Mesenchymal stem cell (in vitro differentiated cells and primary cell): ENCODE results near the gene TRIM28. TPM values are rescaled to one million over a fixed set of nuclear protein-coding genes. Genes with fewer than 3 reads are reported as not detected.
A peak's percentile ranks its signal among the peaks of the same experiment; 100 is the strongest.

Experiments used
- DNase-seq: peaks from one replicate; pipeline ENCODE4 v3.0.0-alpha.2; 2013
- H2AFZ ChIP-seq: one replicate; pipeline ENCODE4 v1.6.1; 2013; ENCODE audit warnings: low read depth, mild to moderate bottlenecking, control low read depth, inconsistent platforms, low read length, moderate library complexity
- H2AK5ac ChIP-seq: 2 replicates; pipeline ENCODE4 v1.6.1; 2013; ENCODE audit warnings: low read length, moderate library complexity, mild to moderate bottlenecking, inconsistent platforms; ENCODE audit not compliant: severe bottlenecking
- H2BK120ac ChIP-seq: one replicate; pipeline ENCODE4 v1.6.1; 2013; ENCODE audit warnings: low read depth, mild to moderate bottlenecking, inconsistent platforms, low read length, moderate library complexity
- H2BK12ac ChIP-seq, 2 experiments: one replicate each; pipeline ENCODE4 v1.6.1; 2013; ENCODE audit warnings: inconsistent platforms in 2 of 2, low read length in 2 of 2, mild to moderate bottlenecking in 2 of 2, moderate library complexity in 2 of 2, control low read depth in 1 of 2
- H2BK15ac ChIP-seq: one replicate; pipeline ENCODE4 v1.6.1; 2013; ENCODE audit warnings: mild to moderate bottlenecking, low read depth, inconsistent platforms; ENCODE audit not compliant: poor library complexity, severe bottlenecking
- H2BK5ac ChIP-seq: 2 replicates; pipeline ENCODE4 v1.6.1; 2013; ENCODE audit warnings: low read depth, mild to moderate bottlenecking, low read length, control low read depth, inconsistent platforms; ENCODE audit not compliant: poor library complexity, severe bottlenecking
- H3K14ac ChIP-seq, 2 experiments: one replicate each; pipeline ENCODE4 v1.6.1; 2013; ENCODE audit warnings: inconsistent platforms in 2 of 2, low read length in 2 of 2, control low read depth in 1 of 2, mild to moderate bottlenecking in 1 of 2, moderate library complexity in 1 of 2
- H3K18ac ChIP-seq, 2 experiments: one replicate each; pipeline ENCODE4 v1.6.1; 2013; ENCODE audit warnings: inconsistent platforms in 2 of 2, low read length in 2 of 2, control low read depth in 1 of 2, low read depth in 1 of 2, mild to moderate bottlenecking in 1 of 2
- H3K23ac ChIP-seq, 2 experiments: one replicate each; pipeline ENCODE4 v1.6.1; 2013; ENCODE audit warnings: inconsistent platforms in 2 of 2, low read length in 2 of 2, mild to moderate bottlenecking in 2 of 2, moderate library complexity in 2 of 2, control low read depth in 1 of 2
- H3K27ac ChIP-seq: 2 replicates; pipeline ENCODE4 v1.5.1; 2013; ENCODE audit warnings: mild to moderate bottlenecking, moderate library complexity, low read length, control low read depth, inconsistent platforms; ENCODE audit not compliant: poor library complexity, severe bottlenecking
- H3K27me3 ChIP-seq, 2 experiments: 2 replicates each; pipeline versions ENCODE4 v1.6.1 to v1.7.0; 2013; ENCODE audit warnings: low read length in 2 of 2, mild to moderate bottlenecking in 2 of 2, moderate library complexity in 2 of 2, control low read depth in 1 of 2, inconsistent platforms in 1 of 2; ENCODE audit not compliant: control insufficient read depth in 1 of 2, insufficient read depth in 1 of 2
- H3K36me3 ChIP-seq, 2 experiments: 2 replicates each; pipeline versions ENCODE4 v1.6.1 to v1.7.0; 2013; ENCODE audit warnings: low read length in 2 of 2, control low read depth in 1 of 2, inconsistent platforms in 1 of 2, low read depth in 1 of 2, mild to moderate bottlenecking in 1 of 2; ENCODE audit not compliant: insufficient read depth in 2 of 2, control insufficient read depth in 1 of 2
- H3K4ac ChIP-seq, 2 experiments: one replicate each; pipeline ENCODE4 v1.6.1; 2013; ENCODE audit warnings: inconsistent platforms in 2 of 2, low read length in 2 of 2, mild to moderate bottlenecking in 2 of 2, moderate library complexity in 2 of 2, control low read depth in 1 of 2, low read depth in 1 of 2
- H3K4me1 ChIP-seq: 2 replicates; pipeline ENCODE4 v1.6.1; 2013; ENCODE audit warnings: low read depth, low read length, control low read depth; ENCODE audit not compliant: control insufficient read depth, insufficient read depth
- H3K4me2 ChIP-seq: 2 replicates; pipeline ENCODE4 v1.6.1; 2013; ENCODE audit warnings: low read length, mild to moderate bottlenecking, inconsistent platforms; ENCODE audit not compliant: poor library complexity, severe bottlenecking
- H3K4me3 ChIP-seq, 2 experiments: 2 replicates each; pipeline versions ENCODE4 v1.5.1 to v1.7.0; 2013; ENCODE audit warnings: low read length in 2 of 2, mild to moderate bottlenecking in 2 of 2, control low read depth in 1 of 2, low read depth in 1 of 2; ENCODE audit not compliant: insufficient read depth in 1 of 2
- H3K79me1 ChIP-seq: replicated peaks from 2 replicates; pipeline ENCODE4 v1.6.1; 2013; ENCODE audit warnings: mild to moderate bottlenecking, control low read depth, low read length, inconsistent platforms; ENCODE audit not compliant: poor library complexity, severe bottlenecking
- H3K9ac ChIP-seq: 2 replicates; pipeline ENCODE4 v1.7.0; 2013; ENCODE audit warnings: mild to moderate bottlenecking, low read length, moderate library complexity
- H3K9me3 ChIP-seq: 2 replicates; pipeline ENCODE4 v1.7.0; 2013; ENCODE audit warnings: mild to moderate bottlenecking, low read length; ENCODE audit not compliant: control insufficient read depth
- H4K8ac ChIP-seq: one replicate; pipeline ENCODE4 v1.6.1; 2013; ENCODE audit warnings: inconsistent platforms, mild to moderate bottlenecking, low read length, moderate library complexity
- H4K91ac ChIP-seq: one replicate; pipeline ENCODE4 v1.6.1; 2013; ENCODE audit warnings: mild to moderate bottlenecking, low read length, inconsistent platforms
- WGBS: methylation state at CpG from one replicate; pipeline ENCODE4 v1.1.7; 2013; ENCODE audit warnings: mixed read lengths; 5-methylcytosine and 5-hydroxymethylcytosine counted together
- polyA plus RNA-seq, 2 experiments: library from polyadenylated mRNA; stranded (reverse); fragments of 200-250 nt; gene quantifications; one replicate each; pipeline ENCODE4 v1.2.3, GENCODE V29; 2013

TRIM28 gene
- 229 TPM for polyA plus RNA-seq (2013, experiment 1 of 2)
- polyA plus RNA-seq (2013, experiment 2 of 2), result 226 TPM

GRCh38 chr19:58543826-58544590 lies at the start of gene TRIM28:
Gene TRIM28, plus strand, starts transcription at chr19:58544064. Its CDS starts 694 bp downstream, at chr19:58544758.
- peak within 1 kb of the TSS; percentile 99 for H2BK15ac ChIP-seq
- peaks cover 2% of the 10 kb centered on the region for H3K79me1 ChIP-seq
- H3K14ac ChIP-seq, result peak within 1 kb of the TSS in 1 of 2 experiments; percentile 96
- H3K4me2 ChIP-seq, result peak within 1 kb of the TSS; percentile 65
- H2BK5ac ChIP-seq, result peak within 1 kb of the TSS; percentile 74
- H4K8ac ChIP-seq, result peak within 1 kb of the TSS; percentile 86
- H3K23ac ChIP-seq, result peak within 1 kb of the TSS; percentile 86 to 96
- peaks cover 31 to 33% of the 10 kb centered on the region in 2 experiments for H3K36me3 ChIP-seq
- peak within 1 kb of the TSS; percentile 94 for H3K9ac ChIP-seq
- peaks cover 20% of the 10 kb centered on the region for H3K4me1 ChIP-seq
- peak within 1 kb of the TSS; percentile 81 for H2AFZ ChIP-seq
- DNase-seq, result peak; percentile 100
- no peak within 1 kb of the TSS for H2AK5ac ChIP-seq
- peak within 1 kb of the TSS; percentile 94 for H4K91ac ChIP-seq
- H3K27ac ChIP-seq, result peak within 1 kb of the TSS; percentile 87
- H3K4ac ChIP-seq, result peak within 1 kb of the TSS; percentile 73 to 96
- peak within 1 kb of the TSS; percentile 88 to 96 for H3K4me3 ChIP-seq
- H2BK12ac ChIP-seq, result peak within 1 kb of the TSS in 1 of 2 experiments; percentile 72
- H3K18ac ChIP-seq, result peak within 1 kb of the TSS; percentile 95 to 100
- H3K9me3 ChIP-seq, result no peaks in the 10 kb centered on the region
- peak within 1 kb of the TSS; percentile 54 for H2BK120ac ChIP-seq
- under 1% methylated on average over 38 of the region's 73 CpGs for WGBS
- H3K27me3 ChIP-seq, result peaks cover 12 to 24% of the 10 kb centered on the region in 2 experiments

GRCh38 chr19:58497634-58498170 lies 46.2 kb upstream of the TRIM28 start:
- no peaks in the 10 kb centered on the region for H3K27me3 ChIP-seq
- DNase-seq, result no peak
- H3K79me1 ChIP-seq, result peaks cover 17% of the 10 kb centered on the region
- no peak overlapping the region for H2BK15ac ChIP-seq
- no peaks in the 10 kb centered on the region for H3K9me3 ChIP-seq
- no peak overlapping the region for H2BK5ac ChIP-seq
- H3K9ac ChIP-seq, result no peak overlapping the region
- no peak overlapping the region for H4K91ac ChIP-seq
- WGBS, result 91% methylated on average over 8 of the region's 8 CpGs
- H3K4me2 ChIP-seq, result no peak overlapping the region
- H3K27ac ChIP-seq, result no peak overlapping the region
- H2AK5ac ChIP-seq, result no peak overlapping the region
- H3K4ac ChIP-seq, result peak overlapping the region in 1 of 2 experiments; percentile 8
- H3K4me3 ChIP-seq, result no peak overlapping the region
- H2BK120ac ChIP-seq, result no peak overlapping the region
- H2BK12ac ChIP-seq, result no peak overlapping the region
- peak overlapping the region; percentile 7 for H4K8ac ChIP-seq
- H3K36me3 ChIP-seq, result peaks cover 0 to 3% of the 10 kb centered on the region in 2 experiments
- H3K4me1 ChIP-seq, result peaks cover 15% of the 10 kb centered on the region
- H3K14ac ChIP-seq, result no peak overlapping the region
- H3K18ac ChIP-seq, result no peak overlapping the region
- H2AFZ ChIP-seq, result no peak overlapping the region
- H3K23ac ChIP-seq, result no peak overlapping the region

DNA sequence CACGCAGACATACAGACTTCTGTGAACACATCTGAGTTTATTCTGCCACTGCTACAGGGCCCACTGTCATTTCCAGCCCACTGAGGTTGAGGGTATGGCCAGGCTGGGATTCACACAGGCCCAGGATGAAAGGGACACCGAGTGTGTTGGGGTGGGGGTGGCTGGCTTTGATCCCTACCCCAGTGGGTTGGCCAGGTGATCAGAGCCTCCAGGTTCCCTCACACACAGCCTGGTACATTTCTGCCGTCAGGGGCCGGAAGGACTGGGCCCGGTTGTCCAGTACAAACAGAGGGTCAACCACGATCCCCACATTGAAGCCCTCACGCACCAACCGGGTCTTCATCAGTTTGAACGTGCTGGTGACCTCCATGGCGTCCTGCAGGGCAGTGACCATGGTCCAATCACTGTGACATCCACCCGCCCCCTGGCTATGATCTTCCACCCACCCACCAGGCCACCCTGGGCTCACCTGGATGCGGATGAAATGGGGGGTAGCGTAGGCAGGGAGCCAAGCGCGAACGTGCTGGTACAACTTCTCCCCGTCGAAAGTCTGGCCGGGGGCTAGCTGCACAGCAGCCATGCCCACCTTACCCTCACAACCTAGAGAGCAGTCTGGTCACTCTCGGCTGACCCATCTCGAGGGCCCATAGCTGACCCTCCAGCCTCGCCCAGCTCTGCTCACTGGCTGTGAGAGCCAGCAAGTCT lies 45.4 kb upstream of the TRIM28 start:
- Histone ChIP-seq H3K4me2 (peak overlapping the region; percentile 77), H3K14ac (no peak overlapping the region), H3K4me1 (peaks cover 15% of the 10 kb centered on the region), H3K27me3 (no peaks in the 10 kb centered on the region), H2AFZ (peak overlapping the region; percentile 36), H3K4me3 (peak overlapping the region; percentile 56 to 85), H3K79me1 (peaks cover 17% of the 10 kb centered on the region), H2BK15ac (no peak overlapping the region), H2AK5ac (no peak overlapping the region), H2BK12ac (peak overlapping the region in 1 of 2 experiments; percentile 17), H4K91ac (peak overlapping the region; percentile 9), H3K4ac (peak overlapping the region in 1 of 2 experiments; percentile 47), H4K8ac (peak overlapping the region; percentile 41), H3K9me3 (no peaks in the 10 kb centered on the region), H3K18ac (peak overlapping the region; percentile 12 to 15), H3K23ac (no peak overlapping the region), H3K36me3 (peaks cover 0 to 3% of the 10 kb centered on the region in 2 experiments), H2BK120ac (no peak overlapping the region), H2BK5ac (no peak overlapping the region), H3K27ac (no peak overlapping the region), H3K9ac (peak overlapping the region; percentile 27)
- DNase-seq, result no peak
- 59% methylated on average over 22 of the region's 22 CpGs for WGBS
